ENCODE measurements around the gene DNAJB9. TPM values are rescaled to one million over a fixed set of nuclear protein-coding genes. Genes with fewer than 3 reads are reported as not detected.

DNAJB9 gene
- total RNA-seq, 2 donors from 2014 or later, result 26.0 to 55.8 TPM

DNA sequence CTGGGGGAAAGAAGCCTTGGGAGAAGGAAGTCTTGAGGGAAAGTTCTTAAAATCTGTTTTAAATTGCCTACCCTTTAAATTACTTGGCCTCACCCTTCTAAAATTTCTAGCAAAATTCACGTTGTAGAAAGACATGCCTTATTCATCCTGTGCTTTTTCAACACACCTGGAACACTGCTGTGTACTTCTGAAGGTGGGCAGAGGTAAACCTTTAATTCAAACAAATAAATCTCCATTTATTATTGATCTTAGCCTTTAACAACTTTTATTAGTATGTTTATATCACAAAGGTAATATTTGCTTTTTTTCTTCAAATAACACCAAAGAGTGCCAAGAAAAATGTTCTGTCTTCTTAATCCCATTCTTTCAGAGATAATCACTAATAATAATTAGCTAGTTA, 30.7 kb downstream of the DNAJB9 start:
- H3K27me3 ChIP-seq, result no peaks in the 10 kb centered on the region
- H3K4me1 ChIP-seq, result peaks cover 7% of the 10 kb centered on the region
- H3K9me3 ChIP-seq, result no peaks in the 10 kb centered on the region
- TF ChIP-seq POLR2A (IDR thresholded peaks at IDR 0.05) (no peak), CTCF (IDR thresholded peaks at IDR 0.05) (no peak)
- intact Hi-C loops (cut with DNase I), result no loop called here
- H3K36me3 ChIP-seq (replicated peaks in 1 of 2; ENCODE audit: insufficient read depth in 1 of 2, low read depth in 2 of 2), result no peaks in the 10 kb centered on the region
- DNase-seq (no peak), ATAC-seq (no peak)
- H3K4me3 ChIP-seq, result no peak overlapping the region
- H3K27ac ChIP-seq, result no peak overlapping the region
- WGBS, 2 donors, result 33 to 34% methylated on average over 1 of the region's 1 CpG

DNA sequence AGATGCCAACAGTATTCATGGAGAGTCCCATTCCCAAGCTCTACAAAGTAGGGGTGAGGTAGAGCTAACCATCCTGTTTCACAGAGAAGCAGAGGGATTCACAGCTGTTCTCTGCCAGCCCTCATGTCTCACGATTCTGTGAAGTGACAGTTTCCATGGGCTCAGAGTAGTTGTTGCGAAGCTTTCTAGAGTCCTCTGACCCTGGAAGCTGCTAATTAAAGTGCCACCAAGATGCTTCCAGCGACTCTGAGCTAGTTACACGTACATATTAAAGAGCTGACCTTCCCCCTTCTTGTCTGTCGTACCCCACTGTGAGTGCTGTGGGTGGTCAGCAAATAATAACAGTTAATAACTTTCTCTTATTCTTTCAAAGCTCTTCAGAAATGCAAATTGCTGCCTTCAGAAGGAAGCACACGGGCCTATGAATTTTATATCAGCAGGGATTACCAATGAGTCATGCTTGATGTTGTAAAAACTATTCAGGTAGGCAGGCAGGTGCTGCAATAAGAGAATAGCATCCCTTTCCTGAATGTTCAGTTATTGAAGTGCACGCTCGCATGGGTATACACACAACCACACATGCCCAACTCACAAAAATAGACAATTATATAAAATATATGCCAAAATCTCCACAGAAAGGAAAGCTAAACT, 34.1 kb downstream of the DNAJB9 start:
- no peak for TF ChIP-seq POLR2A (IDR thresholded peaks at IDR 0.05)
- no peak for TF ChIP-seq CTCF (IDR thresholded peaks at IDR 0.05)
- H3K27ac ChIP-seq, result no peak overlapping the region
- WGBS, 2 donors, result 86 to 91% methylated on average over 8 of the region's 8 CpGs
- H3K4me3 ChIP-seq, result no peak overlapping the region
- peaks cover 7% of the 10 kb centered on the region for H3K4me1 ChIP-seq
- DNase-seq (no peak), ATAC-seq (no peak)
- H3K9me3 ChIP-seq, result no peaks in the 10 kb centered on the region
- intact Hi-C loops (cut with DNase I), result no loop called here
- H3K27me3 ChIP-seq, result no peaks in the 10 kb centered on the region
- no peaks in the 10 kb centered on the region for H3K36me3 ChIP-seq (replicated peaks in 1 of 2; ENCODE audit: insufficient read depth in 1 of 2, low read depth in 2 of 2)

DNA sequence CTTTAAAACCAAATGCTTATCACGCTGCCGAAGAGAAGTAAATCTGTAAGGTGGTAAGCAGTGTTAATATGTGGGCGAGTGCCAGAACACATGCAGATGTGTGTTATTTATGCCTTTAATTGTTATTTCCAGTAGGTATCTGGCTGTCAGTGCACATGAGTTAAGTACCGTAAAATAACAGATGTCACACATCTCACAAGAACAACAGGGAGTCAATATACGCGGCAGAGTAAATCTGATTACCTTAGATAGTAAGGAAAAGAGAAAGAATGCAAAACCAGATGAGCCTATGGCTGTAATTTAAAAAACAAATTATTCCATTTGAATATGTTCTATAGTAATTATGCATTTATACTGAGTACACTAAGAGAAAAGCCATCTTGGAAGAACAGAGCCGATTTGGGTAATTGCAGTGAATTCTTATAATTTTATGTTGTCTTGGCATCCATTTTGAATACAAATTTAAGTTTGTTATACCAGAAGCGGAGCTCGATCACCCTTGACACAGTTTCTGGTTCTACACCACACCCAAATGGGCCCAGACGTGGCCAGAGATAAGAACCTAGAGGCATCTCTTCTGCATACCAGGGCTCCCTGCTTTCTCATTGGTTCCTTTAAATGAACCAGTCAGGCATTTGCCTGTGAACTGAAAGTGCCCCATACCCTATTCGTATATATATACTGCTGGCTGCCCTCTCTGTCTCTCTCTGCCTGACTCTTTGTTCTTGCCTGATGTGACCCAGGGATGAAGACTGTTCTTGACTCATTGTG, 34.8 kb downstream of the DNAJB9 start:
- DNase-seq (no peak), ATAC-seq (no peak)
- no peaks in the 10 kb centered on the region for H3K27me3 ChIP-seq
- no peaks in the 10 kb centered on the region for H3K9me3 ChIP-seq
- H3K36me3 ChIP-seq (replicated peaks in 1 of 2; ENCODE audit: insufficient read depth in 1 of 2, low read depth in 2 of 2), result no peaks in the 10 kb centered on the region
- no peak for TF ChIP-seq POLR2A (IDR thresholded peaks at IDR 0.05)
- no peak for TF ChIP-seq CTCF (IDR thresholded peaks at IDR 0.05)
- WGBS, 2 donors, result 79 to 84% methylated on average over 10 to 11 of the region's 11 CpGs
- H3K27ac ChIP-seq, result no peak overlapping the region
- H3K4me3 ChIP-seq, result no peak overlapping the region
- intact Hi-C loops (cut with DNase I), result no loop called here
- peaks cover 7% of the 10 kb centered on the region for H3K4me1 ChIP-seq

GRCh38 chr7:108605559-108606201, 36.0 kb downstream of the DNAJB9 start:
- H3K27ac ChIP-seq, result no peak overlapping the region
- no peak for TF ChIP-seq CTCF (IDR thresholded peaks at IDR 0.05)
- no peak for TF ChIP-seq POLR2A (IDR thresholded peaks at IDR 0.05)
- intact Hi-C loops (cut with DNase I), result no loop called here
- no peak for DNase-seq
- H3K4me1 ChIP-seq, result peaks cover under 1% of the 10 kb centered on the region
- H3K36me3 ChIP-seq (replicated peaks in 1 of 2; ENCODE audit: insufficient read depth in 1 of 2, low read depth in 2 of 2), result no peaks in the 10 kb centered on the region
- H3K4me3 ChIP-seq, result no peak overlapping the region
- no peaks in the 10 kb centered on the region for H3K27me3 ChIP-seq
- 73 to 77% methylated on average over 7 of the region's 7 CpGs for WGBS, 2 donors
- no peak for ATAC-seq
- H3K9me3 ChIP-seq, result no peaks in the 10 kb centered on the region

Measured in body of pancreas (tissue), 4 donors.